Endothelial cell of umbilical vein (primary cell): ENCODE results near the gene UCKL1. TPM values are rescaled to one million over a fixed set of nuclear protein-coding genes. Genes with fewer than 3 reads are reported as not detected.

ENCODE experiments used
- BruUV-seq: library from RNA; stranded (reverse); fragments of 400-500 nt; replicated peaks from 2 replicates; lab custom pipeline; 2021; lab: Mats Ljungman, UMichigan
- CTCF ChIA-PET: fragments of 300-600, 350-600 bp; sonication (Branson Sonifier 250); formaldehyde crosslinking; loops from one replicate; lab custom pipeline; 2021; ENCODE audit warnings: antibody characterized with exemption, inconsistent platforms; lab: Charles Lee
- POLR2A ChIA-PET: fragments of 300-600, 350-600 bp; sonication (Branson Sonifier 250); formaldehyde crosslinking; loops from one replicate; lab custom pipeline; 2021; ENCODE audit warnings: antibody characterized with exemption, inconsistent platforms; lab: Charles Lee
- DNase-seq: peaks from one replicate; pipeline ENCODE4 v3.0.0-alpha.2; 2011; ENCODE audit warnings: low read depth, low spot score
- FAIRE-seq: peaks from 2 replicates; lab custom pipeline; 2011; peaks lifted over from hg19 to GRCh38; lab: Jason Lieb, UNC
- H2AFZ ChIP-seq: 2 replicates; pipeline ENCODE4 v1.6.0; 2012; ENCODE audit warnings: low read depth, low read length, control low read depth, inconsistent platforms
- H3K27ac ChIP-seq: 2 replicates; pipeline ENCODE4 v1.5.1; 2011; ENCODE audit warnings: low read depth, mild to moderate bottlenecking, control low read depth, low read length, moderate library complexity; ENCODE audit not compliant: insufficient read depth
- H3K27me3 ChIP-seq, 2 experiments: 2 replicates each; pipeline versions ENCODE4 v1.6.0 to v1.6.1; 2011; ENCODE audit warnings: low read length in 2 of 2, mixed read lengths in 1 of 2; ENCODE audit not compliant: control insufficient read depth in 2 of 2, insufficient read depth in 2 of 2
- H3K36me3 ChIP-seq, 2 experiments: 2 replicates in 1 of 2; 3 replicates in 1 of 2; pipeline ENCODE4 v1.5.1; 2011; ENCODE audit warnings: low read length in 2 of 2, mild to moderate bottlenecking in 1 of 2, moderate library complexity in 1 of 2; ENCODE audit not compliant: control insufficient read depth in 2 of 2, insufficient read depth in 2 of 2; ENCODE audit errors: extremely low read depth in 1 of 2
- H3K4me1 ChIP-seq: 3 replicates; pipeline ENCODE4 v1.5.1; 2011; ENCODE audit warnings: mild to moderate bottlenecking, low read length; ENCODE audit not compliant: control insufficient read depth, insufficient read depth; ENCODE audit errors: extremely low read depth
- H3K4me2 ChIP-seq: 2 replicates; pipeline ENCODE4 v1.6.1; 2011; ENCODE audit warnings: low read length, control low read depth, mixed read lengths; ENCODE audit not compliant: insufficient read depth
- H3K4me3 ChIP-seq, 3 experiments: fragments of 200-600 bp in 1 of 3; sonication (generic), shearing (Covaris generic) in 1 of 3; replicated peaks in 1 of 3; 2 replicates each; pipeline ENCODE4 v1.5.1; 2011 to 2016; ENCODE audit warnings: control low read depth in 3 of 3, low read length in 3 of 3, mild to moderate bottlenecking in 2 of 3, inconsistent platforms in 1 of 3, low read depth in 1 of 3, moderate library complexity in 1 of 3; ENCODE audit not compliant: insufficient read depth in 1 of 3
- H3K79me2 ChIP-seq: 2 replicates; pipeline ENCODE4 v1.6.0; 2012; ENCODE audit warnings: low read length, inconsistent platforms; ENCODE audit not compliant: control insufficient read depth, insufficient read depth
- H3K9ac ChIP-seq: replicated peaks from 2 replicates; pipeline ENCODE3; 2011; ENCODE audit warnings: low read length, control low read depth; ENCODE audit not compliant: insufficient read depth; ENCODE audit errors: extremely low read depth
- H3K9me1 ChIP-seq: replicated peaks from 3 replicates; pipeline ENCODE4 v1.6.0; 2011; ENCODE audit warnings: mild to moderate bottlenecking, low read length; ENCODE audit not compliant: control insufficient read depth, insufficient read depth; ENCODE audit errors: extremely low read depth
- H3K9me3 ChIP-seq: replicated peaks from 2 replicates; pipeline ENCODE4 v1.5.1; 2012; ENCODE audit warnings: low read length, inconsistent platforms; ENCODE audit not compliant: control insufficient read depth, insufficient read depth
- H4K20me1 ChIP-seq: replicated peaks from 2 replicates; pipeline ENCODE3; 2011; ENCODE audit warnings: mild to moderate bottlenecking, low read length; ENCODE audit not compliant: control insufficient read depth, insufficient read depth; ENCODE audit errors: extremely low read depth
- EZH2 ChIP-seq: IDR thresholded peaks from 2 replicates; pipeline ENCODE4 v1.6.1; 2012; ENCODE audit warnings: borderline replicate concordance, low read depth, mild to moderate bottlenecking, moderate library complexity, low read length, inconsistent platforms; ENCODE audit not compliant: severe bottlenecking
- JUN ChIP-seq: IDR thresholded peaks from 2 replicates; pipeline ENCODE4 v1.6.1; 2011; ENCODE audit warnings: borderline replicate concordance, low read depth; ENCODE audit not compliant: insufficient read length, insufficient read depth
- MYC ChIP-seq: IDR thresholded peaks from one replicate; pipeline ENCODE4 v1.6.1; 2011; ENCODE audit warnings: mild to moderate bottlenecking, low read depth, low read length
- POLR2AphosphoS5 ChIP-seq: IDR thresholded peaks from 2 replicates; pipeline ENCODE4 v1.6.1; 2012; ENCODE audit warnings: low read depth, mild to moderate bottlenecking, control low read depth, low read length, moderate library complexity; ENCODE audit not compliant: insufficient read depth
- dilution Hi-C: fragments of 300-500 bp; cut with MboI; formaldehyde crosslinking; loops from one replicate; pipeline ENCODE4 v1.15.0; 2019; ENCODE audit warnings: low sequenced_read_pairs; ENCODE audit not compliant: extremely low pct_ligation_motif_present
- intact Hi-C: fragments of 100-400 bp; cut with micrococcal nuclease; formaldehyde crosslinking; loops from one replicate; pipeline ENCODE4 v1.10.0; 2022
- polyA plus RNA-seq, 4 experiments: library from polyadenylated mRNA; depleted of rRNA in 3 of 4; stranded (reverse) in 3 of 4; unstranded in 1 of 4; fragments of >200 nt; gene quantifications; 2 replicates each; pipeline versions ENCODE4 v1.2.1 to v1.2.3, GENCODE V29; 2011 to 2012; ENCODE audit warnings: missing spikeins in 1 of 4
- total RNA-seq: library from RNA; stranded (reverse); gene quantifications from 2 replicates; pipeline ENCODE4 v1.2.3, GENCODE V29; 2021
- TF ChIP-seq, protein P1 (sequence below): IDR thresholded peaks from 2 replicates; pipeline ENCODE4 v1.6.1; 2011; ENCODE audit not compliant: insufficient read depth, insufficient read length
- TF ChIP-seq, protein P2 (sequence below), 2 donors: IDR thresholded peaks; 1 replicate in 1 of 2; 2 replicates in 1 of 2; pipeline ENCODE4 v1.5.1; 2011; ENCODE audit warnings: low read length in 2 of 2, mild to moderate bottlenecking in 2 of 2, moderate library complexity in 2 of 2, control low read depth in 1 of 2, inconsistent platforms in 1 of 2, low read depth in 1 of 2; ENCODE audit not compliant: insufficient read depth in 1 of 2; ENCODE audit errors: extremely low read depth in 1 of 2

UCKL1 gene
- total and polyA plus RNA-seq, 2 donors (not counting 3 experiments of a cell fraction or from before 2014, with no cell fraction given), result 51.1 to 78.8 TPM

DNA sequence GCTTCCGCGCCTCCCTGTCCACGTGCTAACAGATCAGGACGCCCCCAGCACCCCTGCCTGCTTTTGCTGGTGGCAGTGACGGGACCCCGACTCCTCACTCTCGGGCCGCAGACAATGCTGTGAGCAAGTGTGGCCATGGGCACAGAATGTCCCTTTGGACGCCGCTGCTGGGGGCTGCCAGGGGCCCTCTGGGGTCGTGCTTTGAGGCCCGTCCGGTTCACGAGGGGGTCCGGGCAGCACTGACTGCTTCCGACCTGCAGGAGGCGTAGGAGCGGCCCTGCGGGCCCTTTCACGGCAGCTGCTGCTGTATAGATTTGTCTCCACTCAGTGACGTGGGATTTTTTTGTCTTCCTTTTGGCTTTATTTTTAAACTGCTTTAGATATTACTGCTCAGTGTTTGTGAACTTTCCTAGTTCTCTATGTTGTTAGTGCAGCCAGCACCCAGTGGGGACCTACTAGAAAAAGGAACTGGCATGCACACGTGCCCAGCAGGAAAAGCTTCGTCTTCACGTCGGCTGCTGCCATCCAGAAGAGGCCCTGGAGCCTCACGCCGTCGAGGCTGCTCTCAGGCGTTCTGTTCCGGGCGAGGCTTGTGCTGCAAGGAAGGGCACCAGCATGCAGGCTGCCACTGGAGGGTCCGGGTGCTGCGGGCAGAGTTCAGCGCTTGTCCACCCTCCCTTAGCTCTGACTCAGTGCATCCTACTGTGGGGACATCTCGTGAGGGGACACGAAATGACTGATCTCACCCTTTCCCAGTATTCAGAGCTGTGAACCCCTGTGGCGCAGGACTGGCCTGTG lies 21.7 kb downstream of the UCKL1 start:
- Histone ChIP-seq H3K79me2 (peaks cover 30% of the 10 kb centered on the region), H4K20me1 (peaks cover 3% of the 10 kb centered on the region), H3K27ac (no peak overlapping the region), H3K36me3 (peaks cover 3 to 41% of the 10 kb centered on the region in 2 experiments), H3K9me1 (no peaks in the 10 kb centered on the region), H3K27me3 (no peaks in the 10 kb centered on the region), H3K4me2 (no peak overlapping the region), H3K4me3 (no peak overlapping the region), H3K9ac (no peak overlapping the region), H3K9me3 (no peaks in the 10 kb centered on the region), H2AFZ (no peak overlapping the region), H3K4me1 (no peaks in the 10 kb centered on the region)
- TF ChIP-seq, protein P1, sequence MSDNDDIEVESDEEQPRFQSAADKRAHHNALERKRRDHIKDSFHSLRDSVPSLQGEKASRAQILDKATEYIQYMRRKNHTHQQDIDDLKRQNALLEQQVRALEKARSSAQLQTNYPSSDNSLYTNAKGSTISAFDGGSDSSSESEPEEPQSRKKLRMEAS, result no peak
- TF ChIP-seq MYC (no peak), JUN (no peak), EZH2 (no peak), POLR2AphosphoS5 (no peak)
- TF ChIP-seq, protein P2, sequence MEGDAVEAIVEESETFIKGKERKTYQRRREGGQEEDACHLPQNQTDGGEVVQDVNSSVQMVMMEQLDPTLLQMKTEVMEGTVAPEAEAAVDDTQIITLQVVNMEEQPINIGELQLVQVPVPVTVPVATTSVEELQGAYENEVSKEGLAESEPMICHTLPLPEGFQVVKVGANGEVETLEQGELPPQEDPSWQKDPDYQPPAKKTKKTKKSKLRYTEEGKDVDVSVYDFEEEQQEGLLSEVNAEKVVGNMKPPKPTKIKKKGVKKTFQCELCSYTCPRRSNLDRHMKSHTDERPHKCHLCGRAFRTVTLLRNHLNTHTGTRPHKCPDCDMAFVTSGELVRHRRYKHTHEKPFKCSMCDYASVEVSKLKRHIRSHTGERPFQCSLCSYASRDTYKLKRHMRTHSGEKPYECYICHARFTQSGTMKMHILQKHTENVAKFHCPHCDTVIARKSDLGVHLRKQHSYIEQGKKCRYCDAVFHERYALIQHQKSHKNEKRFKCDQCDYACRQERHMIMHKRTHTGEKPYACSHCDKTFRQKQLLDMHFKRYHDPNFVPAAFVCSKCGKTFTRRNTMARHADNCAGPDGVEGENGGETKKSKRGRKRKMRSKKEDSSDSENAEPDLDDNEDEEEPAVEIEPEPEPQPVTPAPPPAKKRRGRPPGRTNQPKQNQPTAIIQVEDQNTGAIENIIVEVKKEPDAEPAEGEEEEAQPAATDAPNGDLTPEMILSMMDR (IDR thresholded peaks at IDR 0.05; ENCODE audit: extremely low read depth in 1 of 2, insufficient read depth in 1 of 2, low read depth in 1 of 2, low read length in 2 of 2), result peak; percentile 23 to 50
- TSS peak; percentile 8 for BruUV-seq
- DNase-seq (no peak), FAIRE-seq (no peak)
- intact Hi-C loops (no loop called here), dilution Hi-C loops (no loop called here)
- ChIA-PET CTCF (interaction anchor here (1.3 to 1.5 kb wide), 2 partner anchors 22 to 39 kb away, joined by 3 to 5 read pairs; partner anchors contain the start of gene UCKL1), POLR2A (no interaction called here)
